GM10266 (cell line): ENCODE data around the gene CDH20.

Experiments
- DNase-seq: peaks from one replicate; pipeline ENCODE4 v3.0.0; 2012; ENCODE audit errors: extremely low spot score
- CTCF ChIP-seq: IDR thresholded peaks from 2 replicates; pipeline ENCODE4 v1.5.1; 2012; ENCODE audit warnings: mild to moderate bottlenecking, low read depth; ENCODE audit not compliant: control insufficient read depth, insufficient read depth; ENCODE audit errors: missing control alignments

The CDH20 gene

DNA sequence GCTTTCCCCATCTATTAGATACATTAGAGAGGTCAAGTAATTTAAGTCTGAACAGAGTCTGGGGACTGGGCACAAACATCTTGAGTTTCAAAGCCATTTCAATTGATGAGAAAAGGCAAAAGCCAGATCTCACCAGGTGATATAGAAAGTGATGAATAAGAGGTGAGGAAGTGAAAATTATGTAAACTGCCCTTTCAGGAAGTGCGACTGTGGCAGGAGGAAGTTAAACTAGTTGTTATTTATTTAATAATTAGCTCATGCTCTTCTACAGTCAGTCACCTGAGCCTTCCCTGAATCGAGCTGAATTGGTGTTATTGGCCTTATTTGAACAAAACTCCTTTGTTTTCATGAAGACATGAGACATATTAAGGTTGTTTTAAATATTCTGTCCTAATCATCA lies 115.1 kb downstream of the CDH20 start:
- TF ChIP-seq CTCF: no peak
- no peak for DNase-seq

- no peak for DNase-seq
- no peak for TF ChIP-seq CTCF
Observed at GRCh38 chr18:61459896-61460648, 126.8 kb downstream of the CDH20 start.

DNA sequence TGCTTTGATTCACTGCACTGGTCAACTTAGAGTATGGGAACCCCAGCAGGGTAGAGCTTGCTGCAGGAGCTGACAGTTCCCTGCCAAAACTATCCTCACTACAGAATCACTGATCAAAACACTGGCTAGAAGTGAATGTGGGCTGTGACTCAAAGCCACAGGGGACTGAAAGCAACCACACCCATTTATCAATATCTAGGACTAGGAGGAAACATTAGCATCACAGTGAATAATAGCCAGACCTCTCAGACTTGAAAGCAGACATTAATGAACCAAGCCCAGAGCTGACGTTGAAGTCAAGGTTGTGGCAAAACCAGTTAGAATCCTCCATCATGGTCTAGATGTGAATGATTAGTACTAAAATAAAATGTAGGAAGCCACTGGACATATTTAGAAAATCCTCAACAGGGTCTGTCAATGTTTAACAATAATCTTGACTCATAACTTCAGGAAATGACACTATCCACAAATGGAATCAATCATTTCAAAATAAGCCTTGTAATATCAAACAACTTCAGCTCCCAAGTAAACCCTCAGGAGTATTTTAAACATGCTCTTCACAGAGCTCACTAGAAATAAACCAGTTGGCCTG lies 131.4 kb downstream of the CDH20 start:
- TF ChIP-seq CTCF: no peak
- no peak for DNase-seq

GRCh38 chr18:61466736-61467135 lies 133.5 kb downstream of the CDH20 start:
- DNase-seq: no peak
- no peak for TF ChIP-seq CTCF

DNA sequence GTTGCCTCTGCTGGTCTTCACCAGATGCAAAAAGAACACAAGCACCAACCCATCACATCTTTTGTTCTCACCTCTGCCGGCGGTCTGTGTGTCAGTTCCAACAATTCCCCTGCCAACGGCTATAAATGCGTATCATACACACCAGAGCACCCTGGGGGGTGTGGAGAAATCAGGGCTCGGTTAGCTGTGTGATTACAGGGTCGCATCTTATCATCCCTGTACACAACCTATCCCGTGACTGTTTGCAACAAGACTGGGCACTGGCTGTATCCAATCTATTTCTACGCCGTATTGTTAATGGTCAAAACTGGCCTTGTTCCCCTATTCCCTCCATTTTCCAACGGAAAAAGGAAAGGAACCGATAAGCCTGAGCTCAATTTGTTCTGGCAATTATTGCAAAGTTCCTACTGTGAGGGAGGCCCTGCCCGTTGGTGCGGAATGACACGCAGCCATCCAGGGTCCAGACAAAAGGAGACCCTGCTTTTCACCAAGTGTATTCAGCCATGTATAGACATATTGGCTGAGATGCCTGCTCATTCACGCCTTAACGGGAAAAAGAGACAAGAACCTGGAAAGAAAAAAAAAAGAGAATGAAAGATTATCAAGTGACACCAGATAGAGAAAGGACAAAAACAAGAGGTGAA lies 136.9 kb downstream of the CDH20 start:
- no peak for TF ChIP-seq CTCF
- DNase-seq: no peak

- no peak for DNase-seq
- no peak for TF ChIP-seq CTCF
Observed at GRCh38 chr18:61471541-61471940, 138.3 kb downstream of the CDH20 start.

GRCh38 chr18:61471942-61472341 lies 138.7 kb downstream of the CDH20 start:
- no peak for DNase-seq

More at GRCh38 chr18:61471942-61472341, 138.7 kb downstream of the CDH20 start:
- no peak for TF ChIP-seq CTCF
